ENCODE results near the gene PPFIBP1. TPM values are rescaled to one million over a fixed set of nuclear protein-coding genes. Genes with fewer than 3 reads are reported as not detected.

PPFIBP1 gene
- total and polyA plus RNA-seq, 2 of the 8 experiments (the other 6 are each of a cell fraction or from before 2014, with no cell fraction given), result 7.7 to 31.3 TPM

- no peaks in the 10 kb centered on the region for H3K23me2 ChIP-seq (ENCODE audit: low read depth, low read length)
- no peak overlapping the region for H2AK5ac ChIP-seq (ENCODE audit: low read depth, low read length)
- 94% methylated on average over 8 of the region's 8 CpGs; no CpG with 5 or more reads in 1 of the 2 experiments for WGBS, 2 experiments (ENCODE audit: extremely low coverage in 1 of 2, insufficient coverage in 1 of 2, insufficient read length in 1 of 2, insufficient replicate concordance in 2 of 2, low coverage in 1 of 2, low lambda C conversion rate in 2 of 2, missing lambda C conversion rate in 1 of 2)
Observed at GRCh38 chr12:27552886-27553560, 29.0 kb downstream of the PPFIBP1 start.

More at GRCh38 chr12:27552886-27553560, 29.0 kb downstream of the PPFIBP1 start:
- Histone ChIP-seq H3K27me3 (replicated peaks in 1 of 4; ENCODE audit: control insufficient read depth in 3 of 4, extremely low read depth in 1 of 4, insufficient read depth in 3 of 4, low read length in 3 of 4) (no peaks in the 10 kb centered on the region), H3K79me2 (ENCODE audit: control insufficient read depth in 1 of 2, insufficient read depth in 2 of 2, low read length in 2 of 2) (peaks cover 0 to 7% of the 10 kb centered on the region in 2 experiments; a peak in 1 of 4 replicates), H4K8ac (ENCODE audit: extremely low read depth, insufficient read depth, low read length) (no peak overlapping the region), H2BK12ac (ENCODE audit: low read depth, low read length) (no peak overlapping the region), H2BK5ac (ENCODE audit: low read depth, low read length) (no peak overlapping the region), H3K18ac (ENCODE audit: extremely low read depth, low read length) (no peak overlapping the region), H4K91ac (replicated peaks; ENCODE audit: insufficient read length, low read length) (no peak overlapping the region), H3K4me3 (ENCODE audit: extremely low read depth in 1 of 4, insufficient read depth in 2 of 4, low read depth in 3 of 4, low read length in 4 of 4) (no peak overlapping the region), H3K79me1 (ENCODE audit: low read depth, low read length) (no peaks in the 10 kb centered on the region; the same call in none of the 2 replicates), H3K27ac (ENCODE audit: low read depth, low read length) (no peak overlapping the region), H4K20me1 (replicated peaks in 1 of 2; ENCODE audit: control insufficient read depth in 1 of 2, insufficient read depth in 2 of 2, low read length in 2 of 2) (peaks cover 0 to 6% of the 10 kb centered on the region in 2 experiments), H4K5ac (ENCODE audit: insufficient read length, low read depth, low read length) (no peak overlapping the region), H2BK20ac (ENCODE audit: low read length) (no peak overlapping the region), H3K56ac (replicated peaks; ENCODE audit: insufficient read length, low read depth, low read length) (no peak overlapping the region), H2BK15ac (ENCODE audit: low read length) (no peak overlapping the region), H2BK120ac (replicated peaks; ENCODE audit: low read depth, low read length) (no peak overlapping the region), H3K9ac (replicated peaks in 1 of 4; ENCODE audit: extremely low read depth in 1 of 4, low read depth in 3 of 4, low read length in 3 of 4) (no peak overlapping the region), H2AFZ (ENCODE audit: low read length) (no peak overlapping the region), H3K9me3 (ENCODE audit: insufficient read depth in 2 of 2, low read depth in 1 of 2, low read length in 1 of 2) (no peaks in the 10 kb centered on the region), H3K4me2 (ENCODE audit: insufficient read depth in 1 of 2, low read depth in 2 of 2, low read length in 2 of 2) (no peak overlapping the region), H3K36me3 (ENCODE audit: control insufficient read depth in 2 of 4, insufficient read depth in 4 of 4, low read length in 3 of 4) (no peaks in the 10 kb centered on the region), H3K4ac (replicated peaks; ENCODE audit: insufficient read length, low read depth, low read length) (no peak overlapping the region), H3K14ac (ENCODE audit: insufficient read length) (no peak overlapping the region), H3K23ac (ENCODE audit: insufficient read length) (no peak overlapping the region), H3K4me1 (replicated peaks in 1 of 4; ENCODE audit: control insufficient read depth in 3 of 4, insufficient read depth in 4 of 4, low read length in 3 of 4) (peaks cover 2 to 9% (median 3%) of the 10 kb centered on the region in 4 experiments; a peak in 2 of 7 replicates)
- POLR2A ChIA-PET (ENCODE audit: partially characterized antibody), result no interaction called here
- TF ChIP-seq JUN (IDR thresholded peaks at IDR 0.05; ENCODE audit: low read depth, low read length) (no peak), HDAC6 (IDR thresholded peaks at IDR 0.05; ENCODE audit: low read depth, low read length) (no peak), POLR2AphosphoS5 (IDR thresholded peaks at IDR 0.05; ENCODE audit: low read depth, low read length) (no peak), ATF3 (IDR thresholded peaks at IDR 0.05; ENCODE audit: insufficient read depth, low read depth, low read length) (no peak), CREB1 (IDR thresholded peaks at IDR 0.05) (no peak), YY1 (IDR thresholded peaks at IDR 0.05; ENCODE audit: low read depth, low read length) (no peak), CHD2 (IDR thresholded peaks at IDR 0.05; ENCODE audit: low read length) (no peak), BRCA1 (IDR thresholded peaks at IDR 0.05; ENCODE audit: low read depth, low read length) (no peak)
- FAIRE-seq (no peak), DNase-seq (ENCODE audit: low read depth in 1 of 2, low spot score in 2 of 2) (no peak)
- CTCF ChIA-PET (ENCODE audit: partially characterized antibody), result interaction anchor here (0.6 to 2.2 kb wide), 2 partner anchors 9 to 1681 kb away, joined by 3 to 8 read pairs; no protein-coding TSS in a partner anchor

Measured in H1 (cell line).